ENCODE measurements around the gene RHBDD2.
"Not testable (repeated sequence)": the region's sequence is repeated elsewhere in the genome, so short reads cannot be mapped to it uniquely, and the experiment has no call there.

The RHBDD2 gene

DNA sequence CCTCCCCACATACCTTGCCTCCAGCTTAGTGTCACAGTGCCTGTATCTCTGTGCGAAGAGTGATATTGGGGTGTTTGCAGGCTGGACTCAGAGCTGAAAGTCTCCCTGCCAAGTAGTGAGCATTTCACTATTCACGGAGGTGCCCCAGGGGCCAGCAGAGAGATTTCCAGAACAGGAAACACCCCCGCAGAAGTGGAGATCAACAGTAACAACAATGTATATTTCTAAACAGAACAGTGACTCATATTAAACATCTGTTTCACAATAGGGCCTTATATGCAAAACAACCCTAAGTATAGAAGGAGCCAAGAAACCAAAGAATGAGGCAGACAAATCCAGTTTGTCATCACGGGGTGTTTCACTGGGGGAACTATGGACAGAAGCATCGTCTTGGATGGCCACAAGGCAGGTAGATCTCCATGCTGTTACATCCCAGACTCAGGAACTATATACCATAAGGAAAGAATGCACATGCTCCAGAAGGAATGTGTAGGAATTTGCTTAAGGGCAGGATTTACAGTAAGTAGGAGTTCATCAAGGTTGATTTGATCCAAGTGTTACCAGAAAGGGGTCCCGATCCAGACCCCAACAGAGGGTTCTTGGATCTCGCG lies 35.9 kb upstream of the RHBDD2 start:
- no peaks in the 10 kb centered on the region for H3K36me3 ChIP-seq (replicated peaks; ENCODE audit: insufficient read depth, low read length)
- peak overlapping the region; percentile 18; the same call in 1 of the 2 replicates for H3K4me3 ChIP-seq (ENCODE audit: low read length)
- H3K4me1 ChIP-seq (ENCODE audit: low read length) = peaks cover 15% of the 10 kb centered on the region
- H3F3A ChIP-seq (ENCODE audit: insufficient read depth, low read length) = peaks cover 2% of the 10 kb centered on the region; the same call in 1 of the 2 replicates
- peak overlapping the region; percentile 59 for H2AFZ ChIP-seq (ENCODE audit: low read length)
- H3K27ac ChIP-seq (ENCODE audit: low read length) = peak overlapping the region; percentile 37; the same call in 1 of the 2 replicates
- H3K9me2 ChIP-seq (replicated peaks; ENCODE audit: insufficient read depth, low read length) = no peaks in the 10 kb centered on the region
- no peaks in the 10 kb centered on the region for H3K79me2 ChIP-seq (ENCODE audit: low read length)
- H3K9me3 ChIP-seq (replicated peaks; ENCODE audit: insufficient read depth, low read length) = no peaks in the 10 kb centered on the region
- peak overlapping the region; percentile 7; the same call in 1 of the 2 replicates for H3K9ac ChIP-seq (ENCODE audit: low read length)
- no peaks in the 10 kb centered on the region for H3K27me3 ChIP-seq (replicated peaks; ENCODE audit: insufficient read depth, low read length)
- peak overlapping the region; percentile 61 for H3K4me2 ChIP-seq (ENCODE audit: low read depth, low read length)
- H4K20me1 ChIP-seq (ENCODE audit: insufficient read depth, low read length) = no peaks in the 10 kb centered on the region
- no peak for TF ChIP-seq CTCF (IDR thresholded peaks at IDR 0.05; ENCODE audit: low read length)
- TF ChIP-seq EZH2 (optimal IDR thresholded peaks at IDR 0.05; ENCODE audit: low read depth, low read length) = no peak
- no peak for TF ChIP-seq EZH2phosphoT487 (IDR thresholded peaks at IDR 0.05; ENCODE audit: low read length)
- peak; percentile 55 for DNase-seq

- Histone ChIP-seq H3K27me3 (replicated peaks; ENCODE audit: insufficient read depth, low read length) (no peaks in the 10 kb centered on the region), H3K4me2 (ENCODE audit: low read depth, low read length) (no peak overlapping the region), H3K36me3 (replicated peaks; ENCODE audit: insufficient read depth, low read length) (no peaks in the 10 kb centered on the region), H2AFZ (ENCODE audit: low read length) (no peak overlapping the region), H4K20me1 (ENCODE audit: insufficient read depth, low read length) (no peaks in the 10 kb centered on the region), H3F3A (ENCODE audit: insufficient read depth, low read length) (peaks cover 2% of the 10 kb centered on the region; the same call in 1 of the 2 replicates), H3K9me3 (replicated peaks; ENCODE audit: insufficient read depth, low read length) (no peaks in the 10 kb centered on the region), H3K4me1 (ENCODE audit: low read length) (peaks cover 15% of the 10 kb centered on the region), H3K79me2 (ENCODE audit: low read length) (no peaks in the 10 kb centered on the region), H3K27ac (ENCODE audit: low read length) (no peak overlapping the region; the same call in 1 of the 2 replicates), H3K4me3 (ENCODE audit: low read length) (no peak overlapping the region), H3K9me2 (replicated peaks; ENCODE audit: insufficient read depth, low read length) (no peaks in the 10 kb centered on the region), H3K9ac (ENCODE audit: low read length) (no peak overlapping the region)
- TF ChIP-seq EZH2phosphoT487 (IDR thresholded peaks at IDR 0.05; ENCODE audit: low read length) (no peak), EZH2 (optimal IDR thresholded peaks at IDR 0.05; ENCODE audit: low read depth, low read length) (no peak), CTCF (IDR thresholded peaks at IDR 0.05; ENCODE audit: low read length) (no peak)
- DNase-seq = no peak
Observed at GRCh38 chr7:75843613-75844116, 35.2 kb upstream of the RHBDD2 start.

DNA sequence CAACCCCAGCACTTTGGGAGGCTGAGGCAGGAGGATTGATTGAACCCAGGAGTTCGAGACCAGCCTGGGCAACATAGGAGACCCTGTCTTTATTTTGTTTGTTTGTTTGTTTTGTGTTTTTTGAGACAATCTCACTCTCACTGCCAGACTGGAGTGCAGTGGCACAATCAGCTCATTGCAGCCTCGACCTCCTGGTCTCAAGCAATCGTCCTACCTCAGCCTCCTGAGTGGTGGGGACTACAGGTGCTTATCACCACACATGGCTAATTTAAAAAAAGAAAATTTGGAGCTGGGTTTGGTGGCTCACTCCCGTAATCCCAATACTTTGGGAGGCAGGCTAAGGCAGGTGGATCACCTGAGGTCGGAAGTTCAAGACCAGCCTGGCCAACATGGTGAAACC lies 34.7 kb upstream of the RHBDD2 start:
- Histone ChIP-seq H3K36me3 (replicated peaks; ENCODE audit: insufficient read depth, low read length) (no peaks in the 10 kb centered on the region), H4K20me1 (ENCODE audit: insufficient read depth, low read length) (no peaks in the 10 kb centered on the region), H3K4me2 (ENCODE audit: low read depth, low read length) (no peak overlapping the region), H3K27ac (ENCODE audit: low read length) (no peak overlapping the region), H3K79me2 (ENCODE audit: low read length) (no peaks in the 10 kb centered on the region), H3K9me3 (replicated peaks; ENCODE audit: insufficient read depth, low read length) (no peaks in the 10 kb centered on the region), H3K9me2 (replicated peaks; ENCODE audit: insufficient read depth, low read length) (no peaks in the 10 kb centered on the region), H3K9ac (ENCODE audit: low read length) (no peak overlapping the region), H3K27me3 (replicated peaks; ENCODE audit: insufficient read depth, low read length) (no peaks in the 10 kb centered on the region), H2AFZ (ENCODE audit: low read length) (no peak overlapping the region), H3K4me1 (ENCODE audit: low read length) (peaks cover 15% of the 10 kb centered on the region), H3K4me3 (ENCODE audit: low read length) (no peak overlapping the region), H3F3A (ENCODE audit: insufficient read depth, low read length) (peaks cover 2% of the 10 kb centered on the region; the same call in 1 of the 2 replicates)
- TF ChIP-seq CTCF (IDR thresholded peaks at IDR 0.05; ENCODE audit: low read length) = no peak
- TF ChIP-seq EZH2phosphoT487 (IDR thresholded peaks at IDR 0.05; ENCODE audit: low read length) = no peak
- no peak for TF ChIP-seq EZH2 (optimal IDR thresholded peaks at IDR 0.05; ENCODE audit: low read depth, low read length)
- no peak for DNase-seq

- not testable (repeated sequence) for H3F3A ChIP-seq (ENCODE audit: insufficient read depth, low read length); H3K9ac ChIP-seq (ENCODE audit: low read length); H3K4me2 ChIP-seq (ENCODE audit: low read depth, low read length); H3K9me3 ChIP-seq (replicated peaks; ENCODE audit: insufficient read depth, low read length); H3K79me2 ChIP-seq (ENCODE audit: low read length); H4K20me1 ChIP-seq (ENCODE audit: insufficient read depth, low read length); DNase-seq; H3K9me2 ChIP-seq (replicated peaks; ENCODE audit: insufficient read depth, low read length); H3K27ac ChIP-seq (ENCODE audit: low read length); H3K36me3 ChIP-seq (replicated peaks; ENCODE audit: insufficient read depth, low read length); H3K4me3 ChIP-seq (ENCODE audit: low read length); H3K27me3 ChIP-seq (replicated peaks; ENCODE audit: insufficient read depth, low read length); H2AFZ ChIP-seq (ENCODE audit: low read length)
- H3K4me1 ChIP-seq (ENCODE audit: low read length) = peaks cover 15% of the 10 kb centered on the region
Observed at GRCh38 chr7:75845132-75845531, 33.7 kb upstream of the RHBDD2 start.

All from MM.1S (cell line).